ENCODE results near the gene CCDC190.
"Not testable (repeated sequence)": the region's sequence is repeated elsewhere in the genome, so short reads cannot be mapped to it uniquely, and the experiment has no call there.

CCDC190 gene

DNA sequence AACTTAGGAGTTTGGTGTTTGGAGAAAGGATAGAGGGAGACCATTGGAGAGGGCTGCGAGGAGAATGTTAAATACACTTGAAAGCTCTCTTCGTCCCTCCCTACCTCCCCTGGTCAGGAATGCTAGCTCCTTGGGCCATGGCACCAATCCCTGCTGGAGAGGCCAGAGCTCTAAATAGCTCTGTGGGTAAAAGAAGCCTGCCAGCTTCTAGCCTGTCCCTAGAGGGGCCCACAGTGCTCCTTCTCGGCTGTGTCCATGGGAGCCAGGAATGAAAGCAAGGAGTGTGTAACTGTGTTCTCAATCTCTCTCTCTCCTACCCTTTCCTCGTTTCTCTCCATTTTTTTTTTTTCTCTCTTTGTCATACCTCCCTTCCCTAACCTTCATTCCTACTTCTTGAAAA lies at the start of gene CCDC190:
CCDC190 (minus strand) TSS at position 75 of the 400 bp plus-strand sequence. CDS start 1,529 bp downstream, outside the sequence.
- DNase-seq, result no peak

DNA sequence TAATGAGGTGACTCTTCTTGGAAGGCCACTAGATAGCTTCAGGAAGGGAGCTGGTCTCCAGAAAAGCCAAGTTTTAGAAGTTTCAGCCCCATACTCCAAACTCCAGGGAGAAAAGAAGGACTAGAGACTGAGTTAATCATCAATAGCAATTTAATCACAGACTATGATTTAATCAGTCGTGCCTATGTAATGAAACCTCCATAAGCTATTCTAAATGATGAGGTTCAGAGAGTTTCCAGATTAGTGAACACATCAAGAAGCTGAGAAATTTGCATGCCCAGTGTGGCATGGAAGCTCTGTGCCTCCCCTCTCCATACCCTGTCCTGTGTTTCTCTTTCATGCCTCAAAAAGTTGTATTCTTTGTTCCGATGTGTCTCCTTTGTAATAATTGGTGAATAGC lies 49.2 kb upstream of the CCDC190 start:
- no peak for DNase-seq

DNA sequence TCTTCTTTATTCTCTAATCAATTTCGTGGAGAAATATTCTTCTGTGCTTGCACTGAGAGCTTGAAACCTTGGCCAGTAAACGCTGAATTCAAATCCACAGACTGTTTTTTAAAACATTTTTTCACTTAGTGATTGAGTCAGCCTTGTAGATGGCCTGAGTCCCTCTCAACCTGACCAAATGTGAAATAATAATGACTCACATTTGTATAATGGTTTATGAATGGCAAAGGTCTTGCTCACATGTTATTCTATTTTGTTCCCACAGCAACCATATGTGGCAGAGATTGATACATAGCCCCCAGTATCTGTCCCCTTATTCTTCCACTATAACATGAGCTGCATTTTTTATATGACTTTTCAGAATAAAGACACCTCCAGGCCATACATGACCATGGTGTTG lies 47.8 kb upstream of the CCDC190 start:
- no peak for DNase-seq

DNA sequence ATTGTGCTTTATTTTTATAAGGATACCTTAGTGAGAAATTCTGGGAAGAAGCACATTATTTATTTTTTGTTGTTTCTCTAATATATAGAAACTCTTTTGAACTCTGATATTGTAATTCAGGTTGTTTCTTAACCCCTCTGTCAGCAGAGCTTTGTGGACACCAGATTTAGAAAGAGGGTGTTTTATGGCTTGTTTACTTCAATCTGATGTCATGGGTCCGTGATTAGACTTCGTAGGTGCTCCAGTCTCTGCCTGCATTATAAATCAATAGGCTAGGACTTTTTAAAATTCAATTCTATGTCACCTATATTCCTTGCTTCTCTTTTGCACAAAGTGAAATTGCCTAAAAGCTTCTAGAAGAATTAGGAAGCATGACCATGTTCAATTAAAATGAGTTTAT lies 47.3 kb upstream of the CCDC190 start:
- DNase-seq, result no peak

- DNase-seq, result no peak
Measured at GRCh38 chr1:162906485-162906884, 45.5 kb upstream of the CCDC190 start.

DNA sequence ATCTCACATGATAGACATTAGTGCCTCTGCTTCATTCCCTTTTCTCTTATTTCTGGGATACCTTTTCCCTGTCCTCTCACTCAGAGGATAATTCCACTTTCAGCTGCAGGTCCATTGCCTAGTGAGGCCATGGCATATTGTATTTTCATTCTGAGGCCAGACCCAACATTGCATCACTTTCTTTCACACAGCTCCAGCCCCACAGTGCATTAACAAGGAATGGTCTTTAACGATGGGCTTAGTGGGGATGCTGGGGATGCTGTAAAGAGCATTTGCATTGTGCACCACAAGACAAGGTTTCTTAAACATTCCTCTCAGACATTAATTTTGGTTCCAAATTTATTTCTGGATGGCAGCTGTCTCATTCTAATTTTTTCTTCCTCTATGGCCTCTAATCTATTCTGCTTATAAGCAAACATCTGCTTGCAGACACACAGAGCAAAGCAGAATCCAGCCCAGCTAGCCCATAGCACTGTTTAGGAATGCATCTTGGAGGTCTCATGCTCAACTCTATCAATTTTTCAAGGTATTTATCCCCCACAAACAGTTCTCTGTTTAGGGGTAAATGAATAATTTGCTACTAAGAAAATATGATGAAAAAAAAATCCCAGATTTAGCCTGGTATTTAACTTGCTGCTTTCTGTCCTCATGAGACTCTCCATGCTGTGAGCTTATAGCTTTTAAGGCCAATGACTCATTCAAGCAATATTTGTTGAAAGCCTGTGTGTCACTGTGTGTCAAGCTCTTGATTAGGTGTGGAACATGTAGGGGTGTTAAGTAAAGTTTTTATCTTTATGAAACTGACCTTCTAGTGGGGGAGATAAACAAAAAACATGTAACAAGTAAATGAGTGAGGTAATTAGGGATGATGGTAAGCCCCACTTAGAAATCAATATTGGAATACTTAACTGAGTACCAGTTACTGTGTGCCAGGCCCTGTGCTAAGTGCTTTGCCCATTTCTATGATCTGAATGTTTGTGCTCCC lies 44.5 kb upstream of the CCDC190 start:
- DNase-seq, result no peak

DNA sequence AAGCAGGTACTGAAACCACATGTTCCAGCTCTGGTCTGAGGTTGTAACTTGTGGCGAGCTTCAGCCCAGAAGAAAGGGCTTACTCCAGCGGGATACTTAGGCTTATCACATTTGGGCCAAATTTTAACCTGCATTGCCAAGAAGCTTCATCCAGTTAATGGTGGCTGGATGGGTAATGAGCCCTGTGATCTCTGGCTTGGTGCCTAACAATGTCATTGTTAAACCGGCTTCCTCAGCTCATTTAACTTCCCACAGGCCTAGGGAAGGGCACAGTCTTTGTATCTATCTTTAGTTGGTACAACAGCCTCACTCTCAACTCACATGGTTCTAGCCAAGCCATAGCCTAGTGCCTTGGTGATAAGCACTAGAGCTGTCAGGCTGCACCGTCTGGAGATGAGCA lies 43.6 kb upstream of the CCDC190 start:
- no peak for DNase-seq

DNA sequence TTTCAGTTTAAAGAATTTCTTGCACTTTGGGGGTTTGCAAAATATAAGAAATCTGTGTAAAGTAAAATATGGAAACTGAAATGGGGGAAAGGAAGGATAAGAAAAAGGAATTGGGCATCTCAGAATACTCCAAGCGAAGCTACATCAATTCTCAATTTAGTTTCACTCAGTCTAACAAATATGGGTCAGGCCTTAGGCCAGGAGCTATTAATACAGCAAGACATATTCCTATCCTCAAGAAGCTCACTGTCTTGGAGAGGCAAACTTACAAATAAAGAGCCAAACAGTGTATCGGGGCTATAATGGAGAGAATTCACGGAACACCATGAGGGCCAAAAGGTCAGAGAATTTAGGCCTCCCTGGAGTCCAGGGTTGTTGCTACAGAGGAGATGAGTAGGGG lies 43.0 kb upstream of the CCDC190 start:
- no peak for DNase-seq

DNA sequence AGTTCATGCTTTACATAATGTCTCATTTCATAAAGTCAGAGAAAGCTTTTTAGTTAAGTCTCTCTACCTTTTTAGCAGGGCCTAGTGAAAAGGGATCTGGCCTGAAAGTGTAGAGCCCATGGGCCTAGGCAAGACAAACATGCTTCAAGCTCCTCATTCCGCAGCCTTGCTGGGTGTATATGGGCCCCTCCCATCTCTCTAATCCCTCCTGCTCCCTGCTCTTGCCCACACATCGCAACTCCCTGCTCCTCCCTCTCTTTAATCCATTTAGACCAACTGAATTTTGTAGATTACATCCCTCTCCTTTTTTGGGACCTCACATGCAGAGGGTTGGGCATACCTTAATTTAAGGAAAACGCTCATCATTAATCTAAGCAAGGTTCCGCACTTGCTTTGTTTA lies 42.3 kb upstream of the CCDC190 start:
- no peak for DNase-seq

DNA sequence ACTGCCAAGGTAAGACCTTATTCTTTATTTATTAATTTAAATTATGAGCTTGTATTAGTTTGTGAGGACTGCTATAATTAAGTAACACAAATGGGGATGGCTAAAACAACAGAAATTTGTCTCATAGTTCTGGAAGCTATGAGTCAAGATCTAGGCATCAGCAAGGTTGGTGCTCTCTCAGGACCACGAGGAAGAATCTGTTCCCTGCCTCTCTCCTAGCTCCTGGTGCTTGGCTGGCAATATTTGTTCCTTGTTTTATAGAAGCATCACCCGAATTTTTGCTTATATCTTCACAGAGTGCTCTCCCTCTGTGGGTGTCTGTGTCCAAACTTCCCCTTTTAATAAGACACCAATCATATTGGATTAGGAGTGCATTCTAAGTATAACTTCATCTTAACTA lies 41.4 kb upstream of the CCDC190 start:
- DNase-seq, result no peak

GRCh38 chr1:162901243-162901642 lies 40.3 kb upstream of the CCDC190 start:
- no peak for DNase-seq

- no peak for DNase-seq
Measured at GRCh38 chr1:162899422-162900146, 38.6 kb upstream of the CCDC190 start.

- no peak for DNase-seq
Measured at GRCh38 chr1:162893612-162893908, 32.6 kb upstream of the CCDC190 start.

- no peak for DNase-seq
Measured at GRCh38 chr1:162892906-162893611, 32.1 kb upstream of the CCDC190 start.

- no peak for DNase-seq
Measured at GRCh38 chr1:162889989-162890388, 29.0 kb upstream of the CCDC190 start.

DNA sequence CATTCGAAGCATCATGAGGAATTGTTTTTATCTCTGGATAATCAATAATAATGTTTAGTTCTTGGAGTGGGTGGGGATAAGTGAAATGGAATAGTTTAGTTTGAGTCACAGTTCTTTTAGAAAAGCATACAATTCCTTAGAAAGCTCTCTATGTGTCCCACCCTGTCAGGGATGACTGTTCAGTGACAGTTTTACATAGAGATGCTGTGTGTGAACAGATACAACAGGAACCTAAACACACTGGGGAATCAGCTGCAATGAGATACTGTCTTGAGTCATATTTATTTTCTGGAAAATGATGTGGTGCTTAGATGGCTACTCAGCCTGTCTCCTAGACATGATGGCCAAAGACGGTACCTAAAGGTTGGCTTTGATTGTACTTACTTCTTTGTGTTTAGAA lies 25.7 kb upstream of the CCDC190 start:
- DNase-seq, result no peak

DNA sequence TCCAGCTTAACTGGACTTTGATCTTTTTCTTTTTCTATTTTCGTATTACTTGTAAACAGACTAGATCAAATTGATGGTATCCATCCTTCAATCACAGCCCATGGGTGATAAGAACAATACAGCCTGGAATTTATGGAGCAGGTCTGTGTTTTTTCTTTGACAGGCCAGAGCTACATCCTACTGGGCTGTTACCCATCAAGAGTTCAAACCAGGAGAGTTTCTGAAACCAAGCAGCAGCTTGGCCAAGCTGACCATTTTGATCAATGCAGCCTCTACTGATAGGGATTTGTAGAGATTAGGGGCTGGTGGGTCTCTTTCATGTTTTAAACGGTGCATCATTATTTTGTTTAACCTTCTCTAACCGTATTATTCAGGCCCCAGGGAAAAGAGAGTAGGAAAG lies 24.3 kb upstream of the CCDC190 start:
- DNase-seq, result no peak

GRCh38 chr1:162884831-162885230 lies 23.9 kb upstream of the CCDC190 start:
- DNase-seq, result no peak

GRCh38 chr1:162882248-162882674 lies 21.3 kb upstream of the CCDC190 start:
- no peak for DNase-seq

DNA sequence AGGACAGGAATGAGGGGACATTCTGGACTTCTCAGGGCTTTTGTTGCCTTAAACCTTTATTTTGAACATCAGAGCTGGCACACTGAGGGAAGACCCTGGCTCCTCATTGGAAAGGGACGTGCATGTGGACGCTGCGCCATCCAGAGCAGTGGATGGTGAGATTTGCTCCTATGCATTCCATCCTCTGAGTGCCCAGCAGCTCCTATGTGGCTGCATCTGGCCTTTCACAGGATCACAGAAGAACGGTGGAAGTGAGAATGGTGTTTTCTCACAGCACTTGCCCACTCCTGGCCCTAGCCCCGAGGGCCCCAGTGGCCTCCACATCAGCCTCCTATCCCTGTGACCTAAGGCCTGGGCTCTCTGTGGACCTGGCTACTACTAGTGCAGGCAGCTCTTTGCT lies 20.6 kb upstream of the CCDC190 start:
- no peak for DNase-seq

GRCh38 chr1:162880617-162881016 lies 19.6 kb upstream of the CCDC190 start:
- DNase-seq, result not testable (repeated sequence)

GRCh38 chr1:162878000-162878596 lies 17.1 kb upstream of the CCDC190 start:
- no peak for DNase-seq

DNA sequence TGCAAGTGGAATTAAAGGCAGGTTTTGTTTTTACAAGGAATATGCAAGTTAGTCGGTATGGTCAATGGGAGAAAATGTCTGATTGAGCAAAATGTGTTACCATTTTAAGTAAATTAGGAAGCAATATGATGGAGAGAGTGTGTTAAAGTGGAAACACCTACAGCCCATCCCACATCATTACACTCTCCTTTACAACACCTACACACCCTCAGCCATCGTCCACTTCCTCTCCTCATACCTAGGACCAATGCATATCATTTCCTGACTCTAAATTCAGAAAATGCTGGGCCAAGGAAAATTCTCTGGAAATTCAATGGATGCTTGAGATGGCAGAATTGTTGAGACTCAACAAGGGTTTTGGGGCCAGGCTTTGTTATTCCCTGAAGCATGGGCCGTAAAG lies 16.4 kb upstream of the CCDC190 start:
- DNase-seq, result no peak
